ENCODE data around the gene SERPINH1. TPM values are rescaled to one million over a fixed set of nuclear protein-coding genes. Genes with fewer than 3 reads are reported as not detected.
A peak's percentile ranks its signal among the peaks of the same experiment; 100 is the strongest.

The SERPINH1 gene
- total and polyA plus RNA-seq, 2 of the 13 experiments (the other 11 are each of a cell fraction or from before 2014, with no cell fraction given), result 83.6 to 83.8 TPM

GRCh38 chr11:75523811-75524664 lies 38.0 kb upstream of the SERPINH1 start (continued):
- TF ChIP-seq ZBTB10 (CRISPR knock-in tag; IDR thresholded peaks at IDR 0.05; ENCODE audit: borderline replicate concordance) (0 out of 2 replicates have a peak, but pooled peaks have one; percentile 54), KDM3A (CRISPR knock-in tag; IDR thresholded peaks at IDR 0.05; ENCODE audit: low read depth) (peak; percentile 41; the same call in 1 of the 2 replicates), PRDM10 (CRISPR knock-in tag; IDR thresholded peaks at IDR 0.05; ENCODE audit: low read depth) (0 out of 2 replicates have a peak, but pooled peaks have one; percentile 17), RORA (CRISPR knock-in tag; IDR thresholded peaks at IDR 0.05) (no peak), ZSCAN30 (CRISPR knock-in tag; IDR thresholded peaks at IDR 0.05) (no peak), MYC (CRISPR knock-in tag; IDR thresholded peaks at IDR 0.05; ENCODE audit: borderline replicate concordance) (peak; percentile 56; the same call in 1 of the 2 replicates), ZNF124 (CRISPR knock-in tag; IDR thresholded peaks at IDR 0.05) (no peak; the same call in 1 of the 2 replicates), NFATC3 (CRISPR knock-in tag; IDR thresholded peaks at IDR 0.05) (no peak), TMF1 (CRISPR knock-in tag; IDR thresholded peaks at IDR 0.05; ENCODE audit: low read depth) (no peak), USF2 (IDR thresholded peaks at IDR 0.05; ENCODE audit: low read depth, low read length) (no peak; the same call in 1 of the 2 replicates), USF2 (CRISPR knock-in tag; IDR thresholded peaks at IDR 0.05; ENCODE audit: borderline replicate concordance) (no peak; the same call in 1 of the 2 replicates)
- TF ChIP-seq, protein P1, sequence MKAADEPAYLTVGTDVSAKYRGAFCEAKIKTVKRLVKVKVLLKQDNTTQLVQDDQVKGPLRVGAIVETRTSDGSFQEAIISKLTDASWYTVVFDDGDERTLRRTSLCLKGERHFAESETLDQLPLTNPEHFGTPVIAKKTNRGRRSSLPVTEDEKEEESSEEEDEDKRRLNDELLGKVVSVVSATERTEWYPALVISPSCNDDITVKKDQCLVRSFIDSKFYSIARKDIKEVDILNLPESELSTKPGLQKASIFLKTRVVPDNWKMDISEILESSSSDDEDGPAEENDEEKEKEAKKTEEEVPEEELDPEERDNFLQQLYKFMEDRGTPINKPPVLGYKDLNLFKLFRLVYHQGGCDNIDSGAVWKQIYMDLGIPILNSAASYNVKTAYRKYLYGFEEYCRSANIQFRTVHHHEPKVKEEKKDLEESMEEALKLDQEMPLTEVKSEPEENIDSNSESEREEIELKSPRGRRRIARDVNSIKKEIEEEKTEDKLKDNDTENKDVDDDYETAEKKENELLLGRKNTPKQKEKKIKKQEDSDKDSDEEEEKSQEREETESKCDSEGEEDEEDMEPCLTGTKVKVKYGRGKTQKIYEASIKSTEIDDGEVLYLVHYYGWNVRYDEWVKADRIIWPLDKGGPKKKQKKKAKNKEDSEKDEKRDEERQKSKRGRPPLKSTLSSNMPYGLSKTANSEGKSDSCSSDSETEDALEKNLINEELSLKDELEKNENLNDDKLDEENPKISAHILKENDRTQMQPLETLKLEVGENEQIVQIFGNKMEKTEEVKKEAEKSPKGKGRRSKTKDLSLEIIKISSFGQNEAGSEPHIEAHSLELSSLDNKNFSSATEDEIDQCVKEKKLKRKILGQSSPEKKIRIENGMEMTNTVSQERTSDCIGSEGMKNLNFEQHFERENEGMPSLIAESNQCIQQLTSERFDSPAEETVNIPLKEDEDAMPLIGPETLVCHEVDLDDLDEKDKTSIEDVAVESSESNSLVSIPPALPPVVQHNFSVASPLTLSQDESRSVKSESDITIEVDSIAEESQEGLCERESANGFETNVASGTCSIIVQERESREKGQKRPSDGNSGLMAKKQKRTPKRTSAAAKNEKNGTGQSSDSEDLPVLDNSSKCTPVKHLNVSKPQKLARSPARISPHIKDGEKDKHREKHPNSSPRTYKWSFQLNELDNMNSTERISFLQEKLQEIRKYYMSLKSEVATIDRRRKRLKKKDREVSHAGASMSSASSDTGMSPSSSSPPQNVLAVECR (CRISPR knock-in tag; IDR thresholded peaks at IDR 0.05; ENCODE audit: borderline replicate concordance), result peak; percentile 72
- TF ChIP-seq, protein P2, sequence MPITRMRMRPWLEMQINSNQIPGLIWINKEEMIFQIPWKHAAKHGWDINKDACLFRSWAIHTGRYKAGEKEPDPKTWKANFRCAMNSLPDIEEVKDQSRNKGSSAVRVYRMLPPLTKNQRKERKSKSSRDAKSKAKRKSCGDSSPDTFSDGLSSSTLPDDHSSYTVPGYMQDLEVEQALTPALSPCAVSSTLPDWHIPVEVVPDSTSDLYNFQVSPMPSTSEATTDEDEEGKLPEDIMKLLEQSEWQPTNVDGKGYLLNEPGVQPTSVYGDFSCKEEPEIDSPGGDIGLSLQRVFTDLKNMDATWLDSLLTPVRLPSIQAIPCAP (CRISPR knock-in tag; IDR thresholded peaks at IDR 0.05; ENCODE audit: low read depth), result no peak

Data from HepG2 (cell line).